Measurements from ENCODE around the gene ODAD3.
"Not testable (repeated sequence)": the region's sequence is repeated elsewhere in the genome, so short reads cannot be mapped to it uniquely, and the experiment has no call there.

ODAD3 gene

GRCh38 chr19:11437955-11438354, 3.0 kb upstream of the ODAD3 start:
- no peak for DNase-seq (ENCODE audit: low read depth)

GRCh38 chr19:11435833-11436313, 952 bp upstream of the ODAD3 start:
- DNase-seq (ENCODE audit: low read depth), result no peak

DNA sequence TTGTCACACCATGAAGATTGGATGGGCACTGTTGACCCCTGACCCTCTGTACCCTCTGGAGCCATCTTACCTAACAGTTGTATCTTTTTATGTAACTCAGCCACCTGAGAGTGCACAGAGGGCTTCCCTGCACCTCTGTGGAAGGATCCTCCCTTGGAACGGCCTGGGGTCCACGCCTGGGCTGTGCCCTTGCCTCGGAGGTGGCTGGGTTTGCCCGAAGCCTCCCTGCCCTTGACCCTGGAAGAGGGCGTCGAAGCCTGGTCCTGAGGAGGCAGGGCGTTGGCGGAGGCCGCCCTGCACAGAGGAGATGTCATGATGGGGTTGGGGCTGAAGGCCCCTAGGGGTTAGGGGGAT, 241 bp downstream of the ODAD3 start:
- DNase-seq (ENCODE audit: low read depth), result no peak

GRCh38 chr19:11433526-11433925, 1.4 kb downstream of the ODAD3 start:
- not testable (repeated sequence) for DNase-seq (ENCODE audit: low read depth)

GRCh38 chr19:11426656-11427055, 8.3 kb downstream of the ODAD3 start:
- DNase-seq (ENCODE audit: low read depth), result no peak

DNA sequence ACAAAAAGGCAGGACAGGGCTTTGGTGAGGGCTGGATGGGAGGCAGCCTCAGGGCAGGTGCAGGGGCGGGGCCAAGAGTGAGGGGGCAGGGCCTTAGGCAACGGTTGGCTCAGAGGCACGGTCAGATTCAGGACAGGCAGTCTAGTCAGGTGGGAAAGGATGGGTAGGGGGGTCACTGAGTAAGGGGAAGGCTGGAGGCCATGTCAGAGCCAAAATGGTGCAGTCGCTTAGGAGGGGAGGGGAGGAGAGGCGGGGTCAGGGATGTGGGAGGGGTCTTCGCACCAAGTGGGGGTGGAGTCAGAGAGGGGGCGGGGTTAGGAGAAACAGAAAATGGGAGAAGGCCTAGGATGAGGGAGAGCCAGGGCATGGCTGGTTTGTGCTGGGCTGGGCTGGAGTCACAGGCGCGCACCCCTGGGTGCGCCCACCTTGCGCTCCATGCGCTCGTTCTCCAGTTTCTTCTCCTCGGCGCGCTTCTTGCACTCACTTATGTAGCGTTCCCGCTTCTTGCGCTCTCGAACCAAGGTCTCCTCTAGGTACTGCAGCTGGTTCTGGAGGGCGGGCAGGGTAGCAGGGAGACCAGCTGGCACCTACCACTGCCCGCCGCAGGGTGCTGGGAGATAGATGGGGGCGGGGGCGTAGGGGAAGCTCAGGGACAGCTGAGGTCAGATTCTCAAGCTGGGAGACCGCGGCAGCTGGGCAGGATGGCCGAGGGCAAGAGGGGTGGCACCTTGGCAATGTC, 9.0 kb downstream of the ODAD3 start:
- DNase-seq (ENCODE audit: low read depth), result no peak

DNA sequence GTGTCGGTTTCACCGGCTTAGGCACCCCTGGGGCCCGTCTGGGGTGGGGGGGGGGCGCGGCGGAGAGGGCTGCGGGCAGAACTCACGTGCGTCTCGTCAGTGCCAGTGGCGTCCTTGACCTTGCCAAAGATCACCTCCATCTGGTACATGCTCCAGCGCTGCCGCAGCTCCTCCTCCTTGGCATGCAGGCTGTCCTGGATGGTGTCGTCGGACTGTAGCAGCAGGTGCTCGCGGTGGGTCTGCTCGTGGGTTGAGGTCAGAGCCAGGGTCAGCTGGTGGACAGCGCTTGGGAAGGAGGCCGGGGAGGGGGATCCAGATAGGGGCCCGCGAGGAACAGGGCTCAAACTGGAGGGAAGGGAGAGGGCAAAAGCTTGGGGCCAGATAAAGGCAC, 11.1 kb downstream of the ODAD3 start:
- no peak for DNase-seq (ENCODE audit: low read depth)

GRCh38 chr19:11423164-11423790, 11.6 kb downstream of the ODAD3 start:
- no peak for DNase-seq (ENCODE audit: low read depth)

DNA sequence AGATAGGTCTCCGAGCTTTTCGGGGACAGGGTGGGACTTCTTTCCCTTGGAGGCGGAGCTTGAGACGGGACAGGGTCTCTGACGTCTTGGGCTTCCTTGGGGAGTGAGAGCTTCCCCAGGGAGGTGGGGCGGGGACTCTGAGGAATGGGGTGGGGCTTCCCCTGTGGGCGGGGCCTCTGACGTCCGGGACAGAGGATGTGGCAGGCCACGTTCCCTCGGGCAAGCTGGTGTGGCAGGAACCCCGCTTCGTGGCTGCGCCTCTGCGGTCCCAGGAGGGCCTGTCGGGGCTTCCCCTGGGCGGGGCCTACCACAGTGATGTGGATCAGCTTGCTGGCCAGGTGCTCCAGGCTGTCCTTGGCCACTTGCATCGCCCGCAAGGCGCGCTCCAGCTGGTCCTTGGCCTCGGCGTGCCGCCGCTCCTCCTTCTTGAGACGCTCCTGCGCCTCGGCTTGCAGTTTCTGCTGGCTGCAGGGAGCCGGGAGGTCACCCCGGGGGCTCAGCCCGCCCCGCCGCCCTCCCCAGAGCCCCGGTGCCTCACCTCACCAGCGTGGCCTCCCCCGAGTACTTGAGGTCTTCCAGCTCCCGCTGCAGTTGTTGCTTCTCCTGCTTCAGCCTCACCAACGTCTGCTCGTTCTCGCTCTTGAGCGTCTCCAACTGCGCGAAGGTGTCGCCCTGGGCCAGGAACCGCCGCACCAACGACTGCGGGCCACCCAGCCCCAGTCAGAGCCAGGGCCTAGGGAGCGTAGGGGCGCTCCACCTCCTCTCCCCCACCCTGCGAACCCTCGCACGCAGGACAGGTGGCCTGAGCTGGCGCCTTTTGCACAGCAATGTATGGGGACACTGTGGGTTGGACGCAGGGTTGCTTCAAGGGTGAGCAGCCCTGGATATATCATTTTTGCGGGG, 12.5 kb downstream of the ODAD3 start:
- peak; percentile 43 for DNase-seq (ENCODE audit: low read depth)

DNA sequence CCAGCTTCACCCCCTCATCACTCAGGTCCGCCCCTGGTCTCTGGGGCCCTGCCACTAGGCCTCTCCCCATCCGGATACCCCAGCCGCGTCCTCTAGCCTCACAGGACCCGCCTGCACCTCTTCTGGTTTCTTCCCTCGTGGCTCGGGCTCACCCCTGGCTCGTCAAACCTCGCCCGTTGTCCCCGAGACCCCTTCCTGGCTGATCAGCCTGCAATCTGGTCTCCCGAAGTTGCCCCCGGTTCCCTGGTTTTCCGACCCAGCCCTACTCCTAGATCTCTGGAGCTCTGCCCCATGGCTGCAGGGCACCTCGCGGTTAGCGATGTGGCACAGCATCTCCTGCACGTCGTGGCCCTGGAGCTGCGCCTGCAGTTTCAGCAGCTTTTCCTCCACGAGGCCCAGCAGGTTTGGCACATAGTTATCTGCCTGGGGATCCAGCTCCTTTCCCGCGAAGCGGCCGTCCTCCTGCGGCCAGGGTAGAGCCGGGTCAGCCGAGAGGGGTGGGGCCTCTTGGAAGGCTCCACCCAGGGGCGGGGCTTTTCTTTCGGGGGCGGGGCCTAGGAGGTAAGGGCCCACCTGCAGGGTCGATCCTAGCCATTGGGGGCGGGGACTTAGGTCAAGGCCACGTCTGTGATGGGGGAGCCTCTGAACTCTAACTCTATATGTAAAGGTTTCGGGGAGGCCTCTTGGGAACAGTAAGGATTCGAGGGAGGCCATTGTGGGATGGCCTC, 13.4 kb downstream of the ODAD3 start:
- no peak for DNase-seq (ENCODE audit: low read depth)

DNA sequence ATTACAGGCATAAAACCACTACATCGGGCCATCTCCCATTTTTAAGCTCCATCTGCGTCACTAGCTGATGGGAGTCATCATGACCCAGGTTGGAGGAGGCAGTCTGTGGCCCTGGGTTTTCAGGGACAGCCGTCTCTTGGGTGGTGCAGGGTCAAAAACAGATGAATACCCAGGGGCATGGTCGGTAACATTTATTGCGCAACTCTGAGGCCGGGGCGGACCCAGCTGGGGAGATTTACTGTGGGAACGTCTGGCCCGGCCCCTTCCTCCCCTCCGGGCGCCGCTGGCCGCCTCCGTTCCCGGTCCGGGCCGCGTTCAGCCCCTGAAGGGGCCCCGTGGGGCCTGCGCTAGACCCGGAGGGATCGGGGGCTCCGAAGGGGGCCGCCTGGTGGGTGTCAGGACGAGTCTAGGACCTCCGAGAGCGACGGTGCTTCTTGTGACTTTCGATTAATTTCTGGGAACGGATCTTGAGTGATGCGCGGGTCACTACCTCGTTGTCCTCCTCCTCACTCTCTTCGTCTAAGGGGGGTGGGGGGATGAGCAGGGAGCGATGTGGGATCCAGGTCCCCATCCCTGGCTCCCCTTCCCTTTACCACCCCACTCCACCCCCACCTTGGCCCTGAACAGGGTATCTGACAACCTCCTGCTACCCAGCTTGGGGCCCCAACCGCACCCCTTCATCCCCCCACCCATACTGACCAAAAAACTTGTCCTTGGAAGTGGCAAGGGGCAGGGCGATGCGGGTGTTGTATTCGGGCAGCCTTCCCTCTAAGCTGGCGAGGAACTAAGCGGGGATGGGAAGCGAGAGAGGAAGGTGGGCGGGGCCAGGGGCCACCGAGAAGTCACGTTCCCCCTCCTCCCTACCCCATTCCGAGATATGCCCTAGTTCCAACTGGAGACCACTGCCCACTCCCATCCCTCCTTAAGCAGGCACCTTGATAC, 14.2 kb downstream of the ODAD3 start:
- no peak for DNase-seq (ENCODE audit: low read depth)

DNA sequence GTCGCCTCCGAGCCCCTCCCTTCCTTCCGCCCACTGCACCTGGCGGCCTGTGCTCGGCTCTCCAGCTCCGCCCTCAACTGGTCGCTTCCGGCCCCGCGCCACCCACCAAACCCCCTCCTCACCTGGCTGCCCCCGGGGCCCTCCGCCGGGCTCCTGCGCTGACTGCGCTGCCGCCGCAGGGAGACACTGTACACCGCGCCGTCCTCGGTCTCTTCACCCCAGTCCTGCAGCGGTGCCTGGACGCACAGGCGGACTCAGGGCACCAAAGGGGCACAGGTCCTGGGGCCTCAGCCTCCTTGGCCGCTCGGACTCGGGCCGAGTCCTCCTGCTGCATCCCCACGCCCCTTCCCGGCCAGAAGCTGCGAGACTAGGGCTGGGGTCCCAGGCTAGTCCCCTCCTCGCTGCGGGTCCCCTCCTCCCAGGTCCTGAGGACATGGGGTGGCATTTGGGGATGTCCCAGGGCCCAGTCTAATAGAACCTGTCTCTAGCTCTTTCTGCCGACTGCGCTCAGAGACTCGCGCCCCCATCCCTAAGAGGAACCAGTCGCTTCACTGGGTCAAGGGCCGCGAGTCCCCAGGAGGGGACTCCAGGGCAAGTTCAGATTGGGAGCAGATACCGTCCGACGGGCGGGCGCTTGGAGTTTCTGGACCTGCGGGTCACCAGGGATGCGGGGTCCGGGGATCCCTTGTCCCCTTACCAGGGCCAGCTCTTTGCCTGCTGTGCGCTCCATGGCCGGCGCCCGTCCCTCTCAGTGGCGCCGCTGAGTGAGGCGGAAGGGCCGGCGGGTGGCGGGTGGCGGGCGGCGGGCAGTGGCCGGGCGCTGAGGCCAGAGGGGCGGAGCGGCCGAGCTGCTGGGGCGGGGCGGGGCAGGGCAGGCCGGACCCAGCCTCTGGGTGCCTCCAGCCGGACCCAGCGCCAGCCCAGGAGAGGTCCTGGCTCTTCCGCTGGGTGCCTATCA, 16.1 kb downstream of the ODAD3 start, which contains the start of gene RGL3:
RGL3 (minus strand) TSS at position 766 of the 958 bp plus-strand sequence; CDS start at position 730, 36 bp downstream.
- DNase-seq (ENCODE audit: low read depth), result no peak

GRCh38 chr19:11418094-11418548, 16.8 kb downstream of the ODAD3 start:
- DNase-seq (ENCODE audit: low read depth), result no peak

- DNase-seq (ENCODE audit: low read depth), result no peak
Observed at GRCh38 chr19:11416346-11417052, 18.4 kb downstream of the ODAD3 start.

DNA sequence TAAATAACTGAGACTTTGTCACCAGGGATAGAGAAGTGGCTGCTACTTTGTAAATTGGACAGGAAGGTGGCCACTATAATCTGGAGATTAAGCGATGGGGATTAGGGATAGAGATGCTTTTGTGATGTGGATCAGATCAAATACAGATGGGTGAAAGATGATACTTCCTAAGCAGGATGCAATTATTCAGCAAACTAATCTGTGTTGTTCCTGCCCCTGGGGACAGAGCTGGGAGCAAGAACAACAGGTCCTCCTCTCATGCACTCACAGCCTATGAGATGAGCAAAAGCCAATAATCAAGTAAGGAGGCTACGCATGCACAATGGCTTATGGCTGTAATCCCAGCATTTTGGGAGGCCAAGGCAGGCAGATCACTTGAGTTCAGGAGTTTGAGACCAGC, 20.4 kb downstream of the ODAD3 start:
- DNase-seq (ENCODE audit: low read depth), result no peak

GRCh38 chr19:11410682-11411081, 24.2 kb downstream of the ODAD3 start:
- no peak for DNase-seq (ENCODE audit: low read depth)

DNA sequence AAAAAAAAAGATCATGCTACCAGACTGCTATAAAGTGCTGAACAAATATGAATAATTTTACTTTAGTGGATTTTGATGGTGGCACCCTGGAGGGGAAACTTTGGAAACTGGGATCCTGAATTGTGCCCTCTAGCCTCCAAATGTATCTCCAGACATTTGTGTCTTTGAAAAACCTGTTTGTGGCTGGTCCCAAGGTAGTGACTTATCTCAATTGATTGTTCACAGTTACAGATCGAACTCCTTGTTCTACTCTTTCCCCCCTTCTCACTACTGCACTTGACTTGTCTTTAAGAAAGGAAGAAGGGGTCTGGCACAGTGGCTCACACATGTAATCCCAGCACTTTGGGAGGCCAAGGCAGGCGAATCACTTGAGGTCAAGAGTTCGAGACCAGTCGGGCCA, 26.3 kb downstream of the ODAD3 start:
- no peak for DNase-seq (ENCODE audit: low read depth)

DNA sequence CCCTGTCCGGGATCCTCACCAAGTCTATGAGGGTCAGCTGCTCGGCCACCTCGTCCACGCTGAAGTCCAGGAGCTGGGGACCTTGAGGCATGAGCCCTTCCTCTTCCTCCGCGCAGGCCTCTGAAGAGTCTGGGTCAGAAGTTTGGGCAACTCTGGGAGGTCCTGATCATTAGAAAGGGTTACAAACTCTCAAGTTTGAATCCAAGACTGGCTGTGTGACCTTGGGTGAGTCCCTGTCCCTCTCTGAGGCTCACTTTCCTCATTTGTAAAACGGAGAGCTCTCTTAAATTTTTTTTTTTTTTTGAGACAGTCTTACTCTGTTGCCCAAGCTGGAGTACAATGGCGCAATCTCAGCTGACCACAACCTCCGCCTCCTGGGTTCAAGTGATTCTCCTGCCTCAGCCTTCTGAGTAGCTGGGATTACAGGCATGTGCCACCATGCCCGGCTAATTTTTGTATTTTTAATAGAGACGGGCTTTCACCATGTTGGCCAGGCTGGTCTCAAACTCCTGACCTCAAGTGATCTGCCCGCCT, 28.2 kb downstream of the ODAD3 start:
- DNase-seq (ENCODE audit: low read depth), result not testable (repeated sequence)

All from stimulated activated CD8-positive, alpha-beta memory T cell treated with anti-CD3 and anti-CD28 coated beads, Interleukin-12 subunit alpha, Interleukin-12 subunit beta, amount 100 ng/mL, for 4 hours (primary cell).